ENCODE measurements around the gene NAGPA.

GRCh38 chr16:5012887-5013286, 20.8 kb downstream of the NAGPA start:
- TF ChIP-seq POLR2A (IDR thresholded peaks at IDR 0.05; ENCODE audit: low read length) (no peak), GATA1 (IDR thresholded peaks at IDR 0.05; ENCODE audit: low read depth, low read length) (no peak)

Measured in erythroblast (primary cell).